Mononuclear cell (primary cell): ENCODE measurements around the gene SMTN. TPM values are rescaled to one million over a fixed set of nuclear protein-coding genes. Genes with fewer than 3 reads are reported as not detected.
"Not testable (repeated sequence)": the region's sequence is repeated elsewhere in the genome, so short reads cannot be mapped to it uniquely, and the experiment has no call there.

ENCODE experiments used
- H3K27me3 ChIP-seq: 2 replicates; pipeline ENCODE4 v1.6.0; 2011; ENCODE audit warnings: low read length, control low read depth; ENCODE audit not compliant: insufficient read depth
- H3K4me1 ChIP-seq: 2 replicates; pipeline ENCODE4 v1.5.1; 2011; ENCODE audit warnings: mild to moderate bottlenecking, low read length, control low read depth; ENCODE audit not compliant: insufficient read depth
- H3K4me3 ChIP-seq: 2 replicates; pipeline ENCODE4 v1.5.1; 2011; ENCODE audit warnings: mild to moderate bottlenecking, low read length, moderate library complexity
- H3K9me3 ChIP-seq: 2 replicates; pipeline ENCODE4 v1.5.1; 2011; ENCODE audit warnings: low read depth, mild to moderate bottlenecking, control low read depth, low read length
- total RNA-seq: library from RNA; depleted of rRNA; stranded (reverse); fragments of >200 nt; gene quantifications from one replicate; pipeline ENCODE4 v1.2.3, GENCODE V29; 2012

SMTN gene
- total RNA-seq, 1 donor, result 2.8 TPM

- Histone ChIP-seq H3K4me1 (peaks cover 19% of the 10 kb centered on the region), H3K4me3 (no peak overlapping the region), H3K27me3 (no peaks in the 10 kb centered on the region), H3K9me3 (no peaks in the 10 kb centered on the region)
Observed at GRCh38 chr22:31103899-31104694, 23.0 kb downstream of the SMTN start.

DNA sequence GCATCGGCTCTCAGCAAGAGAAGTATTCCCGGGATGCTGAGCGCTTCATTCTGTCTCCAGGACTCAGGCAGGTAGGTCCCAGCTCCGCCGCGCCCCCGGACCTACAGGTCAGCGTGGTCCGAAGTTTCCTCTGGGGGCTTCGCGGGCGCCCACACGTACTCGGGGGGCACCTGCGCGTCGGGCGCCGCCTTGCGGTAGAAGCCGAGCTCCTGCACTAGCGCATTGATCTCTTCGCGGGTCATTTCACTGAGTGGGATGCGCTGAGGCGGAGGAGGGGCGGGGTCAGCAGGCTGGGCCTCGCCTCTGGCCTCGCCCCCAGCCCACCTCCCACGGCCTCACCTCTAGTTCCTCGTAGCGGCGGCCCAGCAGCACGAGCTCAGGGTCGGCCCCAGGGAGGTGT, 23.8 kb downstream of the SMTN start:
- Histone ChIP-seq H3K4me1 (peaks cover 19% of the 10 kb centered on the region), H3K4me3 (no peak overlapping the region), H3K27me3 (no peaks in the 10 kb centered on the region), H3K9me3 (no peaks in the 10 kb centered on the region)

DNA sequence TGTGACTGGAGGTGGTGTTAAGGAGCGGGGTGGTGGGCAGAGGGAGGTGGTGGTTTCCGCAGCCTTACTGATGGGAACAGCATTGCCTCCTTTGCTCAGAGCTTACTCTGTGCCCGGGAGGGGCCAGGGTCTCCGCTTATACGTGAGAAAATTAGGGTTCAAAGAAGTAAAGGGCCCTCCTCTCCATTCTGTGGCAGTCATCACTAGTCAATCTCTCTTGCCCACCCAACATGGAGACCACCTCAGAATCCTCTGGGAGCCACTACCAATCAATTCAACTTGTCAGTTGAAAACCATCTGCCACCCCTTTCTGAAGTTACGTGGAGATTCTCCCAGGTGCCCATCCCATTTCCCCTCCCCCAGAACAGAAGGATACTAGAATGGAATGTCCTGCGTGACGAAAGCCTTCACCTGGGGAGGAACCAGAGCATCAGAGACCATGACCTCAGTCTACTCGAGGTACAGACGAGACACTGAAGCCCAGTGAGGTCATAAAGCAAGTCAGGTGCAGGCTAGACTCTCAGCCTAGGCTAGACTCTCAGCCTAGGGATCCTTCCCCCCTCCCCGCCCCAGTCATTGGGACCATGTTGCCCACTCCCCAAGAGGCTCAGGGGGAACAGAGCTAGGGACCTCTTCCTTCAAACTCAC, 24.3 kb downstream of the SMTN start:
- Histone ChIP-seq H3K9me3 (no peaks in the 10 kb centered on the region), H3K4me1 (peaks cover 19% of the 10 kb centered on the region), H3K4me3 (no peak overlapping the region), H3K27me3 (no peaks in the 10 kb centered on the region)

- Histone ChIP-seq H3K4me3 (no peak overlapping the region), H3K4me1 (peaks cover 19% of the 10 kb centered on the region), H3K27me3 (no peaks in the 10 kb centered on the region), H3K9me3 (no peaks in the 10 kb centered on the region)
Observed at GRCh38 chr22:31106001-31106571, 25.0 kb downstream of the SMTN start.

DNA sequence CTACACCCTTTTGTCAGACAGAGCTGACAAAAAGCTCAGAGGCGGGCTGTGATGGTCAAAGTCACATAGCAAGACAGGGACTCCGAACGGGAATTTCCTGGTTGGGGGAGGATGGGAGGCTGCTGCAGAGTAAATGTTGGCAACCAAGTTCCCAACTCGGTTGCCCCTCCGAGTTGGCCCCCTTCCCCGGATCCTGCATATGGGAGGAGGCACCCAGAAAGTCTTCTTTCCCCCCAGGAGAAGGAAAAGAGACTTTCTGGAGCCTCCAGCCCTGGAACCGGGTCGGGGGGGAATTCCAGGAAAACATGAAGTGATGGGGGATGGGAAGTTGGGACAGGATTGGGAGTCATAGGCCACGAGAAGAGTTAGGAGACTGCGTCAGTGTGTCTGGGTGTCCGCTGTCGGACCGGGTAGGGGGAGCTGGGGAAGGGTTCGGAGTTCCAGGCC, 25.6 kb downstream of the SMTN start:
- no peaks in the 10 kb centered on the region for H3K9me3 ChIP-seq
- H3K4me3 ChIP-seq, result peak overlapping the region; percentile 37
- H3K27me3 ChIP-seq, result no peaks in the 10 kb centered on the region
- peaks cover 19% of the 10 kb centered on the region for H3K4me1 ChIP-seq

DNA sequence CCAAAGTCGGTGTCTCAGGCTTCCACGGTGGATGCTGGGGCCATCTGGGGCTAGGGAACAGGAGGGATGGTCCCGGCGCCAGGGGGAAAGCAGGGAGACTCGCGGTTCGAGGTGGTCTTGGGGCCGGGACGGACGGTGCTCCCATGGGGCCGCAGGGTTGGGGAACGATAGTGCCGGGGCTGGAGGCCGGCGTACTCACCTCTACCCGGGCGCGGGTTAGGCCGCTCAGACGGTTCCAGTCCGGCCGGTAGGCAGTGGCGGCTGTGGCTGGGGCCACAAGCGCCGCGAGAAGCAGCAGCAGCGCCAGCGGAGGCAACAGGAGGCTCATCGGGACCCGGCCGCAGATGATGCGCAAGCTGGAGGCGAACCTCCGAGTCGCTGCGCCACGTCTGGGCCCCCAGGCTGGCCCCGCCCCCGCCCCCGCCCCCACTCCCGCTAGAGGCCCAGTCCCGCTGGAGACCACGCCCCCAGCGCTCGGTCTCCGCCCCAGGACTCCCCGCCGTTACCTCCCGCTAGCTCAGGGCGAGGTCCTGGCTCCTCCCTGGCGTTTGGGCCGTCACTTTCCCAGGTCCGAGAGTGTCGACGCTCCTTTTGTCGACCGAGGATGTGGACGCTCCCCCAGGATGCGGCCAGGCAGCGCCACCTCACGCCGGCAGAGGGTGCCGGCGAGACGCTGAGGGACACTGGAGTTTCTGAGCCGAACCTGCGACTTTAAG, 26.2 kb downstream of the SMTN start, which contains the start of gene SELENOM:
Gene SELENOM, minus strand, starts transcription at position 391 of the 716 bp plus-strand sequence. Its CDS starts 63 bp downstream, at position 328.
- H3K4me1 ChIP-seq, result peaks cover 19% of the 10 kb centered on the region
- no peaks in the 10 kb centered on the region for H3K9me3 ChIP-seq
- no peaks in the 10 kb centered on the region for H3K27me3 ChIP-seq
- H3K4me3 ChIP-seq, result peak within 1 kb of the TSS; percentile 37

DNA sequence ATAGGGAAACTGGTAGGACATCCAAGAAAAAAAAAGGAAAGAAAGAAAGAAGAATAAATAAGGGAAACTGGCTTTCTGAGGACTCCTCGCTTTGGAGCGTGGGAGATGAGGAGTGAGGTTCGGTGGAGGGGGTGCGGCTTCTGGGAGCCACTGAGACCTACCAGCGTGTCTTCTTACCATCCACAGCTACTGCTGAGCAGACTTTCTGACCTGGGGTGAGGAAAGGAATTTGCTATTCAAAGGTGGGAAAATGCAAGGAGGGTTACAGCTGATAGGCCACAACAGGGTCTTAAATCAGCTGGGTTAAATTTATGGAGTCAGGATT, 26.7 kb downstream of the SMTN start:
- Histone ChIP-seq H3K27me3 (no peaks in the 10 kb centered on the region), H3K4me1 (peaks cover 19% of the 10 kb centered on the region), H3K4me3 (peak overlapping the region; percentile 37), H3K9me3 (no peaks in the 10 kb centered on the region)

GRCh38 chr22:31112547-31113091, 31.5 kb downstream of the SMTN start:
- not testable (repeated sequence) for H3K9me3 ChIP-seq, H3K4me1 ChIP-seq, H3K4me3 ChIP-seq, H3K27me3 ChIP-seq

DNA sequence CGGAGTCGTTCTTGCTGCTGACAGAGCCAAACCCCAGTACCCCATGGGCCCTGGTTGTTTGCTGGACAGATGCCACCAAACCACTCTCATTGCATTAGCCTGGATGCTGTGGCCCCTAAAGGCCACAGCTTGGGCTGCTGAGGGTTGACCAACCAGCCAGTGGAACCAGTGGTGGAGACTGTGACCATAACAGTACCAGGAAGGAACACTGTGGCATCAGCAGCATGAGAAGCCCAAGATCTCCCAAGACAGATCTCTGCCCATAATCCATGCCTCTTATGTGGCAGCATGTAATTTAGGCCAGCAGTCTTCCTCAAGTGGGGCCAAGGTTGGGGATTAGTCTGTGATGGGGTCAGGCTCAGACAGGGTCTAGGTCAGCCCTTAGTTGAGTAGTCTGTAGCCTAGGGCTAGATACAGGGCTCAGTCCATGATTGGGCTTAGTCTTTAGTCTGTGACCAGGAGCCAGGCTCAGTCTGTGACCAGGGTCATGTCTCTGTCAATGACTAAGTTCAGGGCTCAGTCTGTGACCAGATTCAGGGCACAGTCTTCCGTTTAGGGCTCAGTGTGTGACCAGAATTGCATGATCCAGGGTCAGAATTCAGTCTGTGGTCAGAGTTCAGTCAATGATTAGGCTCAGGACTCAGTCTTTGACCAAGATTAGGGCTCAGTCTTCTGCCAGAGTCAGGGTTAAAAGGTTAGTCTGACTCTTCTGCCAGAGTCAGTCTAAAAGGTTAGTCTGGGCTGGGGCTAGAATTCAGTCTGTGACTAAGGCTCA, 37.1 kb downstream of the SMTN start:
- Histone ChIP-seq H3K9me3 (no peaks in the 10 kb centered on the region), H3K4me1 (no peaks in the 10 kb centered on the region), H3K4me3 (no peak overlapping the region), H3K27me3 (no peaks in the 10 kb centered on the region)

DNA sequence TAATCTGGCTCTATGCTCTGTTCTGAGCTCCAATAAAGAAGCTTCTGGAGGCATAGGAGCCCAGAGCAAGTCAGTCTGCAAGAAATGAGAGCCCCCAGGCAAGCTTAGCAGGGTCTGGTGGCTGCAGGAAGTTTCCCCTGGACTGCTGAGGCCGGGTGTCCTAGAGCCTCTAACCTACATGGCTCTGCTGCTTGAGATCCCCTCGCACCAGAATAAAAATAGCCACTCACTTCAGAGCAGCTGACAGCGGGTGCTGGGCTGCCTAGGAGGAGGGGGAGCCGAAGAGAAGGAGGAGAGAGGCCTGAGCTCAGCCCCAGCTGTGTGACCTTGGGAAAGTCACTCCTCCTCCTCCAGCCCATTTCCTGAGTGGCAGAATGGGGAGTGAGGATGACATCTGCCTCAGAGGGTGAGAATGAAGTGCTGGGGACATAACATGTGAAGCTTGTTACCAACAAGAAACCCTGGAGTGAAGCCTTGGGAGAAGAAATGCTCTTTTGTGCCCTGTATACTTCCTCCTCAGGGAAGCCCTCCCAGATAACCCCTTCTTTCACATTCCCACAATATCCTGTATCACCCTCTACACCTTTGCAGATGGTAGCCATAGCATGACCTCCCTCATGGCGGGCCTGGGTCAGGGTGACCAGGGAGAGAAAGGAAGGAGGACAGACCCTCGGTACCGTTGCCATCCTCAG, 38.1 kb downstream of the SMTN start:
- Histone ChIP-seq H3K9me3 (no peaks in the 10 kb centered on the region), H3K27me3 (no peaks in the 10 kb centered on the region), H3K4me3 (no peak overlapping the region), H3K4me1 (no peaks in the 10 kb centered on the region)

- Histone ChIP-seq H3K27me3 (no peaks in the 10 kb centered on the region), H3K4me1 (no peaks in the 10 kb centered on the region), H3K9me3 (no peaks in the 10 kb centered on the region), H3K4me3 (no peak overlapping the region)
Observed at GRCh38 chr22:31120230-31120629, 39.1 kb downstream of the SMTN start.

GRCh38 chr22:31120642-31121041, 39.5 kb downstream of the SMTN start:
- Histone ChIP-seq H3K27me3 (no peaks in the 10 kb centered on the region), H3K4me1 (no peaks in the 10 kb centered on the region), H3K4me3 (no peak overlapping the region), H3K9me3 (no peaks in the 10 kb centered on the region)

- H3K27me3 ChIP-seq, result no peaks in the 10 kb centered on the region
- H3K4me1 ChIP-seq, result no peaks in the 10 kb centered on the region
- no peaks in the 10 kb centered on the region for H3K9me3 ChIP-seq
- H3K4me3 ChIP-seq, result no peak overlapping the region
Observed at GRCh38 chr22:31121403-31121802, 40.3 kb downstream of the SMTN start.

DNA sequence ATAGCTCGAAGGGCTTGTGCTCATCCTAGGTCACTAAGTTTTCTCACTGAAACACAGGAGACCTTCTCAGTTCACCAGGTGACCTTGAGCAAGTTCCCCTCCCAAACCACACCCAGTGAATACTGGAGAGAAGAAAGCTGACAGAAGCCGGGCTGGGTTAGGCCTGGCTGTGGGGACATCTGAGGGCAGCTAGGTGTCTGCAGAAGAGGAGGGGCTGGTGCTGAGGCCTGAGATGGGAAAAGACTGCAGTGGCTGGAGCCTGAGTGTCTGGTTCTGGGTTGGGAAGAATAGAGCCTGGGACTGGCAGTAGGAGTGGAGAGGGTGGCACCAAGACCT, 41.0 kb downstream of the SMTN start:
- no peaks in the 10 kb centered on the region for H3K4me1 ChIP-seq
- H3K4me3 ChIP-seq, result no peak overlapping the region
- H3K27me3 ChIP-seq, result no peaks in the 10 kb centered on the region

More for the DNA sequence above, 41.0 kb downstream of the SMTN start:
- H3K9me3 ChIP-seq, result no peaks in the 10 kb centered on the region
